Breast epithelium (tissue), 4 donors: Measurements from ENCODE around the gene RAB33A. TPM values are rescaled to one million over a fixed set of nuclear protein-coding genes. Genes with fewer than 3 reads are reported as not detected.
"Not testable (repeated sequence)": the region's sequence is repeated elsewhere in the genome, so short reads cannot be mapped to it uniquely, and the experiment has no call there.

ENCODE experiments used
- DNase-seq, 2 donors: peaks; one replicate each; pipeline ENCODE4 v3.0.0-alpha.2; 2019; ENCODE audit warnings: low spot score in 2 of 2
- H3K27ac ChIP-seq, 2 donors: fragments of 200-600 bp; sonication (generic) in 1 of 2; one replicate each; pipeline ENCODE4 v1.5.1; 2016 to 2019; ENCODE audit warnings: mild to moderate bottlenecking in 1 of 2
- H3K27me3 ChIP-seq, 2 donors: fragments of 200-600 bp; sonication (generic) in 1 of 2; one replicate each; pipeline versions ENCODE4 v1.5.1 to v1.6.0; 2017 to 2019; ENCODE audit warnings: control low read depth in 1 of 2, mild to moderate bottlenecking in 1 of 2
- H3K36me3 ChIP-seq: fragments of 200-600 bp; one replicate; pipeline ENCODE4 v1.5.1; 2019
- H3K4me1 ChIP-seq, 2 donors: fragments of 200-600 bp; sonication (generic); one replicate each; pipeline ENCODE4 v1.5.1; 2016 to 2019; ENCODE audit warnings: control low read depth in 1 of 2
- H3K4me3 ChIP-seq, 3 donors: fragments of 200-600 bp; sonication (generic); 1 replicate in 2 of 3; 2 replicates in 1 of 3; pipeline ENCODE4 v1.5.1; 2016 to 2019; ENCODE audit warnings: mild to moderate bottlenecking in 3 of 3, moderate library complexity in 2 of 3
- H3K9me3 ChIP-seq, 2 donors: fragments of 200-600 bp; sonication (generic) in 1 of 2; one replicate each; pipeline ENCODE4 v1.5.1; 2016 to 2019; ENCODE audit warnings: control low read depth in 1 of 2
- CTCF ChIP-seq, 3 donors: fragments of 450-650 bp; IDR thresholded peaks; one replicate each; pipeline ENCODE4 v1.5.1; 2016 to 2017; ENCODE audit warnings: antibody characterized with exemption in 3 of 3, mild to moderate bottlenecking in 3 of 3, moderate library complexity in 3 of 3
- POLR2A ChIP-seq: fragments of 450-650 bp; IDR thresholded peaks from one replicate; pipeline ENCODE4 v1.6.1; 2016; ENCODE audit warnings: antibody characterized with exemption, mild to moderate bottlenecking, moderate library complexity
- POLR2AphosphoS5 ChIP-seq, 3 donors: sonication (generic); formaldehyde crosslinking; IDR thresholded peaks; one replicate each; pipeline ENCODE4 v1.6.1; 2017; ENCODE audit warnings: antibody characterized with exemption in 3 of 3
- intact Hi-C: fragments of 100-400 bp; cut with DNase I; formaldehyde crosslinking; loops from one replicate; pipeline ENCODE4 v1.15.1; 2023; ENCODE audit warnings: low total_unique reads
- total RNA-seq, 3 donors: library from RNA; depleted of rRNA; stranded (reverse); fragments of >200 nt; gene quantifications; one replicate each; pipeline ENCODE4 v1.1.0, GENCODE V29; 2016

RAB33A gene
- total RNA-seq, 3 donors from 2014 or later = 0.73 to 2.6 (median 1.6) TPM

- H3K27ac ChIP-seq = no peak overlapping the region
- no peaks in the 10 kb centered on the region for H3K9me3 ChIP-seq
- H3K4me1 ChIP-seq = no peaks in the 10 kb centered on the region
- no peak for DNase-seq
- no peaks in the 10 kb centered on the region for H3K36me3 ChIP-seq
- H3K4me3 ChIP-seq = no peak overlapping the region
- peaks cover 0 to 18% of the 10 kb centered on the region in 2 donors for H3K27me3 ChIP-seq
- no peak for TF ChIP-seq CTCF (IDR thresholded peaks at IDR 0.05)
- no peak for TF ChIP-seq POLR2AphosphoS5 (IDR thresholded peaks at IDR 0.05)
- no peak for TF ChIP-seq POLR2A
- intact Hi-C loops = no loop called here
These were observed 53.0 kb downstream of the RAB33A start for GRCh38 chrX:130224810-130225209.

- H3K27ac ChIP-seq = no peak overlapping the region
- H3K27me3 ChIP-seq = peaks cover 0 to 9% of the 10 kb centered on the region in 2 donors
- DNase-seq = no peak
- TF ChIP-seq POLR2AphosphoS5 (IDR thresholded peaks at IDR 0.05) (no peak), CTCF (IDR thresholded peaks at IDR 0.05) (no peak), POLR2A (no peak)
- no peaks in the 10 kb centered on the region for H3K4me1 ChIP-seq
- H3K36me3 ChIP-seq = no peaks in the 10 kb centered on the region
- no peaks in the 10 kb centered on the region for H3K9me3 ChIP-seq
- no peak overlapping the region for H3K4me3 ChIP-seq
- intact Hi-C loops = no loop called here
These were observed 57.1 kb downstream of the RAB33A start for GRCh38 chrX:130228871-130229270.

- H3K4me3 ChIP-seq, H3K9me3 ChIP-seq, H3K4me1 ChIP-seq, H3K36me3 ChIP-seq, H3K27me3 ChIP-seq, DNase-seq, intact Hi-C loops, H3K27ac ChIP-seq: not testable (repeated sequence)
These were observed 59.4 kb downstream of the RAB33A start for GRCh38 chrX:130231184-130231583.

Other genes with a start within 250 kb of the RAB33A start
- 1 to 10 TPM; 4.5 to 5.0 (median 4.9) TPM for gene BCORL1, start 189.3 kb upstream of the RAB33A start, total RNA-seq
- 10 to 100 TPM in 1 of 3 donors, 1 to 10 TPM in 2; 5.3 to 10.7 (median 9.2) TPM for gene ELF4, start 61.5 kb upstream of the RAB33A start, total RNA-seq
- 10 to 100 TPM; 13.5 to 24.6 (median 16.6) TPM for gene AIFM1, start 6.1 kb upstream of the RAB33A start, total RNA-seq
- 1 to 10 TPM; 4.9 to 6.4 (median 5.0) TPM for gene ZNF280C, start 96.9 kb downstream of the RAB33A start, total RNA-seq
- gene SLC25A14, start 168.0 kb downstream of the RAB33A start, total RNA-seq = 10 to 100 TPM in 2 of 3 donors, 1 to 10 TPM in 1; 8.2 to 18.4 (median 16.1) TPM
- gene GPR119, start 213.7 kb downstream of the RAB33A start, total RNA-seq = not detected
- gene RBMX2, start 230.0 kb downstream of the RAB33A start, total RNA-seq = 10 to 100 TPM; 14.7 to 17.9 (median 16.2) TPM